Head of caudate nucleus (tissue), 42 donors: ENCODE results near the gene UBQLN4.
"Not testable (repeated sequence)": the region's sequence is repeated elsewhere in the genome, so short reads cannot be mapped to it uniquely, and the experiment has no call there.

Experiments used
- DNase-seq, 42 donors: peaks; one replicate each; pipeline versions ENCODE4 v3.0.0 to v3.0.0-alpha.2; 2020 to 2021; ENCODE audit warnings: mixed read lengths in 7 of 42
- intact Hi-C: fragments of 100-400 bp; cut with DNase I; formaldehyde crosslinking; loops from one replicate; pipeline ENCODE4 v1.15.0; 2022

Gene UBQLN4

DNA sequence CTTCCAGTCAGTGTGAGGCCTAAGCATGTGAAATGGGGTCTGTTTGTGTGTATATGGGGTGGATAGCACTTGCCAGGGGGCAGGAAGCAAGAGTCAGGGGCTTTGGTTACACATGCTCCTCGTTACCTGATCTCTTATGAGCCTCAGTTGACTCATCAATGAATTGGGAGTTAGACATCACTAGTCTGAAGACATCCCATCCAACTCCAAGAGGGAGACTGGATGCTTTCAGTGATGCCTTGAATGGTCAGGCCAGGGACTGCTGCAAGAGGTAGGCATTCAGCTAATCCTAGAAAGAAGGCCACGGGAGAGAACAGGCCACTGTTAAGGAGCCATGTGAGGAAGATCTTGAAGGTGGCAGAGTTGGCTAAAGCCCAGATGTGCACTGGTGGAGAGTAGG lies 13.7 kb upstream of the UBQLN4 start:
- intact Hi-C loops = no loop called here
- no peak for DNase-seq

DNA sequence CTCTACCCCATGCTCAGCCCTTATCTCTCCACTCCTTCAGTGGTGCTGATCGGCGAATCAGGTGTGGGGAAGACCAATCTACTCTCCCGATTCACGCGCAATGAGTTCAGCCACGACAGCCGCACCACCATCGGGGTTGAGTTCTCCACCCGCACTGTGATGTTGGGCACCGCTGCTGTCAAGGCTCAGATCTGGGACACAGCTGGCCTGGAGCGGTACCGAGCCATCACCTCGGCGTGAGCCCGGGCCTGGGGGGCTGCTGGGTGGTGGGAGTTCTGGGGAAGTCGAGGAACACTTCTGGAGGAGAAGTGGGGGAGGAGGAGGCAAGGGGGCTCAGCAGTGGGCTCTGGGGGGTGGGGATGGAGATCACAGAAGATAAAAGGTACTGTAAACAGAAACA lies 12.3 kb upstream of the UBQLN4 start:
- DNase-seq = no peak
- intact Hi-C loops = no loop called here

DNA sequence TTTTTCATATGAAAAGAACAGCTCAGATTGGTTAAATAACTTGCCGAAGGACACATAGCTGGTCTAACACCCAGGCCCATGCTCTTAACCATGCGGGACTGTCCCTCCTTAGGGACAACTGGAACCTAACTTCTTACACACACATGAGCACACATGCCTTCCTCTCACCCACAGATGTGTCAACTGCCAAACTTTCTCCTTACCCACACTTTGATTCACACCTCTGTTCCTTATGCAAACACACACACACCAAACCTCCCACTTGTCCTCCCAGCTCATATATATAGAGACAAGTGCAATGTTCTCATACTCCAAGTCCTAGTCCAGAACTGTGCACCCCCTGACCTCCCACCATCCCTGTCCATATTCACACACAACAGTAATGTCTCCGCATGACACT lies 11.6 kb upstream of the UBQLN4 start:
- intact Hi-C loops = no loop called here
- DNase-seq = peak in 5 of 42 donors; percentile 17 to 61 (median 25)

DNA sequence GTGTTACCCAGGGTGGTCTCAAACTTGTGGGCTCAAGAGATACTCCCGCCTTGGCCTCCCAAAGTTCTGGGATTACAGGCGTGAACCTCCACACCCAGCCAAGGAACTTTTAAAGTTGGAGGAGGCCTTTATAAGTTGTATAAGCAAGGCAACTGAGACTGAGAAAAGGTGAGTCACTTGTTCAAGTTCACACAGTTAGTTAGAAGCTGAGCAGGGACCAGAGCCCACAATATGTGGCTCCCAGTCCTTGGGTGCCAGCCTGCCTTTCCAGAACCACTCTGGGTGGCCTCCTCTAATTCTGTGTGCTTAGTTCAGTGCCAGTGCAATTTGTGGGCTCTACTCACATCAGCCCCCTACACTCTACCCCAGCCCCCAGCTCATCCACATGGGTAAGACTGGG lies 11.0 kb upstream of the UBQLN4 start:
- intact Hi-C loops = no loop called here
- no peak for DNase-seq

DNA sequence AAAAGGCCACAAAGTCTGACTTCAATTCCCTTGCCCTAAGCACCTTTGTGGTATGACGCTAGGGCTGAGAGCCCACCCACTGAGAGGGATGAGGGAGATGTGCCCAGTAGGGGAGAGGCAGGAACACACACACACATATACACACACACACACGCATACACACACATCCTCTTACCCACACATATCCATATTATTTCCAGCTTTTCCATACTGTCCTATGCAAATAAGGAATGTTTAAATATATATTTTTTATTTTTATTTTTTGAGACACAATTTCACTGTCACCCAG lies 10.3 kb upstream of the UBQLN4 start:
- intact Hi-C loops = no loop called here
- no peak for DNase-seq

DNA sequence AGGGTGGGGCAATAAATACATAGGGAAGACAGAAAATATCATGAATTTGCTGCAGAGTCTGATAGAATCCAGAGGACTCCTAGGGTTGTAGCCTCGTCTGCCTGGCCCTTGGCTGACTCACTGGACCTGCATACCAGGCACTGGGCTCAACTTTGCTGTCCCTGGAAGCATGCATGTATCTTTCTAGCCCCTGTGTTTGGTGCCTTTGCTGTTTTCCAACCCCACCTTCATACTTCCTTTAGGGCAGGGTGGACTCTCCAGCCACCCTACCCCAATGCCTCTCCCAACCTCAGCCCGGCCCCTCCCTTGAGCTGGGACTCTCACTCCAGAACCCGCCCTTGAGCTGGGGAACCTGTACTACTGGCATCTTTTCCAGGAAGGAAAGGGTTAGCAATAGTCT lies 8.6 kb upstream of the UBQLN4 start:
- intact Hi-C loops = no loop called here
- no peak for DNase-seq

DNA sequence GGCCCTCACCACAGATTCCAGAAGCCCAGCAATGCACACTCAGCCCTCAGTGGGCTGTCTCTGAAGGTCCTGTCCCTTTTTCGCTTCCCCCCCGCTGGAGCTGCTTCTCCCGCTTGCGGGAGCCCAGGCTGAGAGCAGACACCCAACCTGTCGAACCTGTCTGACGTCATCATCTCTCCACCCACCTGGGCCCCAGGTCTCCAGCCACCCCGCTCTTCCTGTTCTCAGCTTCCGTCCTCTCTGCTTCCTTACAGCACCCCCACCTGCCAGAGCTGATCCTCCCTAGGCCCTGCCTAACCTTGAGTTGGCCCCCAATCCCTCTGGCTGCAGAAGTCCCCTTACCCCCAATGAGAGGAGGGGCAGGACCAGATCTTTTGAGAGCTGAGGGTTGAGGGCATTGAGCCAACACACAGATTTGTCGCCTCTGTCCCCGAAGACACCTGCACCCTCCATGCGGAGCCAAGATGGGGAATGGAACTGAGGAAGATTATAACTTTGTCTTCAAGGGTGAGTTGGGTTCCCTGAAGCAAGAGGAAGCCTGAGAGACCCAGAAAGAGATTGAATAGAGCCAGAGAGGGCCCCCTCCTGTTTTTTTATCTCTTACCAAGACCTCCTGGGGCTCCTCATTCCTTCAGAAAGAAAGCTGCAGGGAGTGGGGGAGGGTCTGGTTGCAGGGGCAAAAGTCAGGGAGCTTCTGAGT lies 7.5 kb upstream of the UBQLN4 start, which contains the start of gene RAB25:
RAB25 (plus strand) TSS at position 224 of the 700 bp plus-strand sequence; CDS start at position 465, 241 bp downstream.
- intact Hi-C loops = no loop called here
- DNase-seq = no peak

DNA sequence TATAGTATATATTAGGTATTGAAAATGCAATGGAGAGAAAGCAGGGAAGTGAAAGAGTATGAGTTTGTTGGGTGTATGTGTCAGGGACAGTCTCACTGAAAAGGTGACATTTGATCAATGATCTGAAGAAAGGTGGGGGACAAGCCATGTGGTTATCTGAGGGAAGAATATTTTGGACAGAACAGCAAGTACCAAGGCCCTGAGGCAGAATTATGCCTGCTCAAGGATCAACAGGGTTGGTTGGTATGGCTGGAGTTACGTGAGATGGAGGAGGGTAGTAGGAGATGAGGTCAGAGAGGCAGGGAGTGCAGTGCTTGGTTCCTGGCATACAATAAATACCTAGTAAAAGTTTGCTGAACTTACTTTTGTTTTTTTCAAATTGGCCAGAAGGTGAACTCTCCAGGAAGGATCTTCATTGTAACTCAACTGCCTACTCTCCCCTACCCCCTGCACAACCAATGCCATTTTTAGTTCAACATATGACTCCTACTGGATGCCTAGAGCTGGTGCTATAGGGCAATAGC lies 2.8 kb upstream of the UBQLN4 start:
- intact Hi-C loops = loop anchor here (10.0 kb wide), 1 partner anchor 72 kb away; no protein-coding TSS in a partner anchor
- no peak for DNase-seq

DNA sequence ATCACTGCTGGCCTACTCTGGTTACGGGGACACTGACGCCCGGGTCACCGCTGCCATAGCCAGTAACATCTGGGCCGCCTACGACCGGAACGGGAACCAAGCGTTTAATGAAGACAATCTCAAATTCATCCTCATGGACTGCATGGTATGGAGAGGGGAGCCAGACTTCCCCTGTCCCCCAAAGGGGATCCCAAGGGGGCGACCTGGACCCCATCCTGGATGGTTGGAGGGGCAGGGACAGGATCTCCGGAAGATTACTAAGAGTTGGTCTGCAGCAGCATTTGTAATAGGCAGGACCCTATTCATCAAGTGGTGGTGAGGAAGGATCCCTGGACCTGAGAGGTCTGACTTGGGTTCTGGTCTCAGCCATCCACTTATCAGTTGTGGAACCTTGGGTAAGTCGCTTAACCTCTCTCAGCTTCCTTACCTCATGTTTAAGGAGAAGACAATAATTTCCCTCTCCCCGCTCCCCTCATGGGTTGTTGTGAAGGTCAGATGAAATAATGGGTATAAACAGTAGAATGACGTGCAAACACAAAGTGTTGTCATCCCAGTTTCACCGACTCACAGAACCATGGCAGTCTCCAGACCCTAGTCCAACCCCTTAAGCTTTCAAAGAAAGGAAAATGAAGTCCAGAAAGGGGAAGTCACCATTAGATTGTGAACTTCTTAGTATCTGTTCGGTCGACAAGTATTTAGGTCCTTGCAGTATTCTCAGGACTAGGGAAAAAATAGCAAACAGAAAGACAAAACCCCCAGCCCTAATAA lies 1.9 kb upstream of the UBQLN4 start:
- DNase-seq = peak in 1 of 42 donors; percentile 27
- intact Hi-C loops = loop anchor here (10.0 kb wide), 1 partner anchor 71 kb away; no protein-coding TSS in a partner anchor

DNA sequence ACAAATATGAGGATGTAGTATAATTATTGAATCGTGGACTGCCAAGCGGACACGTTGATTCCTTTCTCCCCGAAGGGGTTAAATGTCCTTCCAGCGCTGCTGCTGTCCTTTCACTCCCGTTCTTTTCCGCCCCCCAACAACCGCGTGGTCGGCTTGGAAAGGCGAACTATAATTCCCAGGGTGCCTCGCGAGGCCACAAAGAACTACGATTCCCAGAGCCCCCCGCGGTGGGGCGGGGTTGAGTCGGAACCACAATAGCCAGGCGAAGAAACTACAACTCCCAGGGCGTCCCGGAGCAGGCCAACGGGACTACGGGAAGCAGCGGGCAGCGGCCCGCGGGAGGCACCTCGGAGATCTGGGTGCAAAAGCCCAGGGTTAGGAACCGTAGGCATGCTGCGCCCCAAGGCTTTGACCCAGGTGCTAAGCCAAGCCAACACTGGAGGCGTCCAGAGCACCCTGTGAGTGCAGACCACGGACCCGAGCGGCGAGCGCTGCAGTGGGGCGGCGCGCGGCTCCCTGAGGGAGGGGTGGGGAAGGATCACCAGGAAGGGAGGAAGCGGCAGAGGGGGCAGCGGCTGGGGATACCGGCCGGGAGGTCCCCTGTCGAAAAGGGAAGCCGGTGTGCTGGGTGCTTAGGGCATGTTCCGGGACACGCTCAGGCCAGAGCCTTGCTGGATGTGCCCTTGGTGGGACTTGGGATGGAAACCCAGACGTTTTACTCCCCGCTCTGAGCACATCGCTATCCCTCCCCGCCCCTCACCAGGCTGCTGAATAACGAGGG lies 1.1 kb upstream of the UBQLN4 start, which contains the start of gene LAMTOR2:
LAMTOR2 (plus strand) TSS at position 283 of the 781 bp plus-strand sequence; CDS start at position 391, 108 bp downstream.
- DNase-seq = peak; percentile 97 to 100 (median 99)
- intact Hi-C loops = loop anchor here (10.0 kb wide), 1 partner anchor 70 kb away; no protein-coding TSS in a partner anchor

DNA sequence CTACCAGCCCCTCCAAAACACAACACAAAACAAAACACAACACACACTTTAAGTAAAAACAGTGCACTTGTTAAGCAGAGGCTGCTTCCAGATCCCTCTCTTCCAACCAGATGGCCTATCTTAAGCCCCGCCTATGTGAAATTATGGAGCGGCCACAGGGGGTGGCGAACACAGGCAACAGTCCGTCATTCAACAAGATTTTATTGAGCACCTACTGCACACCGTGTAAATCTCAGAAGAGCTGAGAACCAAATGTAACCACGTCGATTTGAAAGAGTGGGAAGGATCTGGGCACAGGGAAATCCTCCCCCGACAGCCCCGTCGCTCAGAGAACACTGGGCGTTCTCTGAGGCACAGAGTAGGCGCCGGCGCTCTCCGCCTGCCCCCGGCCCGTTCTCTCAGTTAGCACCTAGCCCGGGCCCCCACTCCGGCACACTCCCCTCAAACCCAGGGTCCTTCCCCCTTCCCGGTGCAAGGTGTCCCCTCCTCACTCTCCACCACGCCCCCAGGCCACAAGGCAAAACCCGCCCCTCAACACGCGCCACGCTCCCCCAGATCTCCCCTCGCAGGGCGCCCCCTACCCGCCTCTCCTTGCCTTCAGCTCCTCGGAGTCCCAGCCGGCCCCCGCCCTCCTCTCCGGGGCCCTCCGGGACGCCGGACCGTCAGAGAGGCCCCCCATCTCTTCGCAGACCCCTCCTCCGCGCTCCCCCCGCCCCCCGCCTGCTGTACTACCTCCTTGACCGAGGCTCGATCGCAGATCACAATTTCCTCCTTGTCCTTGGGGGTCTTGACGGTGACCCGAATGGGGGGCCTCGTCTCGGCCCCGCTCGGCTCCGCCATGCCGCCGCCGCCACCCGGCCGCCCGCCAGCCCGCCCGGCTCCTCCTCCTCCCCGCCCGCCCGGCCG lies 483 bp downstream of the UBQLN4 start:
- intact Hi-C loops = loop anchor here (10.0 kb wide), 1 partner anchor 68 kb away; no protein-coding TSS in a partner anchor
- DNase-seq = peak; percentile 9 to 83 (median 59)

DNA sequence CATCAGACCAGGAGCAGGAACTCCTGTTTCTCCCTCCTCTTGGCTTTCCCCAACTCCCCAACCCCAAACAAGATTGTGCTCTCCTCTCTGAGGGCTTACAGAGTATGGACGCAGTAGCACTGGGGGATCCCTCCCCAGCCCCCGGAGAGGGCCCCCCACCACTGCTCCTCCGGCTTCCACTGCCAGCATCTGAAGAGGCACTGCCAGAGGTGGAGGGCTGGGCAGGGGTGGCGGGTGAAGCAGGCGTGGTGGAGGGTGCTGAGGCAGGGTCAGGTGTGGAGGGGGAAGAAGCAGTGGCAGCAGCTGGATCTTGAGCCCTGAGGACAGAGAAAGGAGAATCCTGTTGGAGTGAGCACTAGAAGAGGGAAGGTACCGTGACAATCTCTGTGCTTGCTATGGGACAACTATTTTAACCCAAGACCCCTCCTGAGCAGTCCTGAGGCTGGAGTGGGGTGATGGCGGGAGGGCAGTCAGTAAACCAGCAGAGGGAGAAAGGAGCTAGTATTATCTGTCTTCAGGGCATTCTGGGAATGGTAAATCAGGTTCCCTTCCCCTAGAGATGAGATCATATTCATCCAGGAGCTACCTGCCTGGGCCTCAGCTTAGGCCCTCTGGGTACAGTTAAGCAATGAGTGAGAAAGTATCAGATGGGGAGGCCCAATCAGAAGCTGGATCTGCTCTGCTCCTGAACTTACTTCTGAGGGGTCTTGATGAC lies 2.4 kb downstream of the UBQLN4 start:
- intact Hi-C loops = loop anchor here (10.0 kb wide), 1 partner anchor 66 kb away; no protein-coding TSS in a partner anchor

DNA sequence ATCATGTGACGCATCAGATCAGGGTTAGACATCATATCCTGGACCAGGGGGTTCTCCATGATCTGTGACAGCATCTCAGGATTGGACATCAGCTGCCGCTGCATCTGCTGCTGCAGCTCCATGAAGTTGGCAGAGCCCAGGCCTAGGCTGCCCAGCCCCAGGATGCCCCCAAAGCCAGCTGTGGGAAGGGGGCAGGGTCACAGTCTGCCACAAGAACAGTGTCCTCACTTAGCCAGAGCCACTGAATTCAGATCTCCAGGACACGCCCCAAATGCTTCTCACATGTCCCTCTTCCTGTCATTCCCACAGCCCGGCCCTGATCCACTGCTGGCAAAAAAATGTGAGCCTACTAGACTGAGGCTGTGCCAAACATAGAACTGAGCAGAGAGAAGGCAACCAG lies 3.2 kb downstream of the UBQLN4 start:
- intact Hi-C loops = loop anchor here (10.0 kb wide), 1 partner anchor 66 kb away; no protein-coding TSS in a partner anchor

More for the DNA sequence above, 2.4 kb downstream of the UBQLN4 start:
- no peak for DNase-seq

DNA sequence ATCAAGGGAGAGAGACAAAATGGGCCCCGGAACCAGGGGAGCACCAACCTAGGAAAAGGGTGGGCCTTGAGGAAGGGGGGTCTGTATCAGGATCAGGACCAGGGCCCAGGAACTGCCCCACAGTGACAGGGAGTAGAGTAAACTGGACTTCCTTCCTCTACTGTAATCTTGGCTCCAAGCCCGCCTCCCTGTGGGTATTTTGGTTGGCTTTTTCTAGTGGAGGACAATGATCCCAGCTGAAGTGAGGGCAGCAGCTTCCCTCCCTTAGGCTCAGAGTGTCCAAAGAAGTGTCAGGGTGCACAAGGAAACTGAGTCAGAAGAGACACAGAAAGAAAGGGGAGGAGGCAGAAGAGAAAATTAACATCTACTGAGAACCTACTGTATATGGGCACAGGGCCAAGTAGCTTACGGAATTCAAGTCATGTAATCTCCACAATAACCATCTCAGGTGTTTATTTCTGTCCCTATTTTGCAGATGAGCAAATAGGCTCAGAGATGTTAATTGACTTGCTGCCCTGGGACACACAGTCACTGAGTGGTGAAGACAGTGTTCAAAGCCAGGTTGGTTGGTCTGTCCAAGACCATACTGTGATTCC lies 4.8 kb downstream of the UBQLN4 start:
- intact Hi-C loops = no loop called here
- no peak for DNase-seq

More for the DNA sequence above, 3.2 kb downstream of the UBQLN4 start:
- peak in 38 of 42 donors; percentile 3 to 87 (median 47) for DNase-seq

DNA sequence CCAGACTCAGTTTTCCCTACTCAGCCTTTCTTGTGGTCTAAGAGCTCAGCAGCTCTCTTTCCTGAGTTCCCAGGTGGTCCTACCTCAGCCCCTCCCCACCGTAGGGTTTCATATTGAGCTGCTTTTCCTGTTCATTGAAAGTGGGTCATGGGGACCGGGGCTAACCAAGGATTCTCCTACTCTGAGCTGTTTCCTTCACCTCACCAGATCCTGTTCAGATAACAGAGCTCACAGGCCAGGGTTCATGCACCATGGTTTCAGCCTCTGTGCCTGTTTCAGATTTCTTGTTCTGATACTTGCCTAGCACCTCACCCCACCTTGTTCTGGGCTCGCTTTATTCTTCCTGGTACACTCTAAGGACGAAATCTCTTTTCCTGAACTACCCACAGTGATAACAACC lies 8.5 kb downstream of the UBQLN4 start:
- DNase-seq = no peak
- intact Hi-C loops = no loop called here

DNA sequence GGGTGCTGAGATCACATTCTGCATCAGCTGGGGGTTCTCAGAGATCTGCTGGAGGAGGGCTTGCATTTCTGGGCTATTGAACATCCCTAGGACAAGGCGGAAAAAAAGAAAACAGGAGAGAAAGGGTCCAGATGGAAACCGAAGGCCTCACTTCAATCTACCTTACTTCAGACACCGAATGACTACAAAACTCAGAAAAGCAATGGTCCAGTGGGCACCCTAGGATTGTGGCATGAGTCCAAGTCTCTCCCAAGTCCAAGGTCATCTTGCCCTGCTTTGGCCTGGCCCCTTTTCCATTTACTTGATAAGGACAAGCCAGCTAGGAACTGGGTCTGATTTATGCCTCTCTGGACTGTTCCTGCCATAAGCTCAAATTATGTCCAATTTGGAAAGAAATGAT lies 10.8 kb downstream of the UBQLN4 start:
- intact Hi-C loops = no loop called here

DNA sequence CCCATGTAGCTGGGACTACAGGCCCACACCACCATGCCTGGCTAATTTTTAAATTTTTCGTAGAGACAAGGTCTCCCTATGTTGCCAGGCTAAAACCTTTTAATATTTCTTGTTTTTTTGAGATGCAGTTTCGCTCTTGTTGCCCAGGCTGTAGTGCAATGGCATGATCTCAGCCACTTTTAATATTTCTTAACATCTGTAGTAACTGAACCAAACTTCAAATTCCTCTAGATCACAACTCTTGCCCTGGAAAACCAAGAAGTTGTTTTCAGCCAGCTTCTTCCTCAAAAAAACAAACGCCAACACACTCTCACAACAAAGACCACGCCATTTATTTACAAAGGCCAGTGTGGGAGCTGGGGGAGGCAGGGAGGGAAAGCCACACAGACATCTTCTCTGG lies 18.6 kb downstream of the UBQLN4 start:
- DNase-seq, intact Hi-C loops: not testable (repeated sequence)

More for the DNA sequence above, 10.8 kb downstream of the UBQLN4 start:
- no peak for DNase-seq
